Measurements from ENCODE around the gene OR6S1.

DNA sequence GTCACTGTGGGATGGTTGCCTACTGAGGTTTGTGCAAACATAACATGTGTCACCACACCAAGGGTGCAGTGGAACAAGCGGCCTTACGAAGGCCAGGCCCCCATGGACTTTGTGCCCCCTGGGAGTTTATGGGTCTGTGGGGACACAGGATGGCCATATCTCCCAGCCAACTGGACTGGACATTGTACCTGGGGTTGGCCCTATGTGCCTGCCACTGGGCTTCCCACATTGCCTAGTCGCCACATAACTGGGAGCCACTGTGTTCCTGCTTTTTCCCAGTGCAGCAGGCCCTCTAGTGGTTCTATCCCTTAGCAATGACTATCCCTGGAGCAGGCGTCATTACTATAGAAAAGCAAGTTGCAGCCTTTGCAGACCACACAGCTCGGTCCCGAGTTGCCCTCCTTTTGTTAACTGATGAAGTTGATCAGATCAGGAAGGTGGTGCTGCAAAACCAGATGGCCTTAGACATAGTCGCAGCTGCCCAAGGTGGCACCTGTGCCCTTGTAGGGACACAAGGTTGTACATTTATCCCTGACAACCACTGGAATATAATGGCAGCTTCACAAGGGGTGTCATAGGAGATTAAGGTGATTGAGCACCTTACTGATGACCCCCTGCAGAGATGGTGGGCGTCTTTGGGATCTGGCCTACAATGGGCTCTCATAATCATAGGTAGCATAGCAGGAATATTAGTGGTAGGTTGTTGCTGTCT is 35.1 kb downstream of the OR6S1 start:
- TF ChIP-seq ZNF8 (CRISPR knock-in tag; IDR thresholded peaks at IDR 0.05) (no peak), TOX (CRISPR knock-in tag; IDR thresholded peaks at IDR 0.05; ENCODE audit: borderline replicate concordance) (no peak), RARB (CRISPR knock-in tag; IDR thresholded peaks at IDR 0.05) (no peak), PATZ1 (CRISPR knock-in tag; IDR thresholded peaks at IDR 0.05; ENCODE audit: borderline replicate concordance) (no peak), SNAI2 (CRISPR knock-in tag; IDR thresholded peaks at IDR 0.05) (no peak), CSDC2 (CRISPR knock-in tag; IDR thresholded peaks at IDR 0.05) (no peak), BACH2 (CRISPR knock-in tag; IDR thresholded peaks at IDR 0.05; ENCODE audit: borderline replicate concordance) (no peak), ISL1 (CRISPR knock-in tag; IDR thresholded peaks at IDR 0.05) (no peak), ZC3H10 (CRISPR knock-in tag; IDR thresholded peaks at IDR 0.05) (no peak)
- TF ChIP-seq, protein P1, sequence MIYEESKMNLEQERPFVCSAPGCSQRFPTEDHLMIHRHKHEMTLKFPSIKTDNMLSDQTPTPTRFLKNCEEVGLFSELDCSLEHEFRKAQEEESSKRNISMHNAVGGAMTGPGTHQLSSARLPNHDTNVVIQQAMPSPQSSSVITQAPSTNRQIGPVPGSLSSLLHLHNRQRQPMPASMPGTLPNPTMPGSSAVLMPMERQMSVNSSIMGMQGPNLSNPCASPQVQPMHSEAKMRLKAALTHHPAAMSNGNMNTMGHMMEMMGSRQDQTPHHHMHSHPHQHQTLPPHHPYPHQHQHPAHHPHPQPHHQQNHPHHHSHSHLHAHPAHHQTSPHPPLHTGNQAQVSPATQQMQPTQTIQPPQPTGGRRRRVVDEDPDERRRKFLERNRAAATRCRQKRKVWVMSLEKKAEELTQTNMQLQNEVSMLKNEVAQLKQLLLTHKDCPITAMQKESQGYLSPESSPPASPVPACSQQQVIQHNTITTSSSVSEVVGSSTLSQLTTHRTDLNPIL (CRISPR knock-in tag; IDR thresholded peaks at IDR 0.05; ENCODE audit: low read depth), result no peak
- TF ChIP-seq, protein P2, sequence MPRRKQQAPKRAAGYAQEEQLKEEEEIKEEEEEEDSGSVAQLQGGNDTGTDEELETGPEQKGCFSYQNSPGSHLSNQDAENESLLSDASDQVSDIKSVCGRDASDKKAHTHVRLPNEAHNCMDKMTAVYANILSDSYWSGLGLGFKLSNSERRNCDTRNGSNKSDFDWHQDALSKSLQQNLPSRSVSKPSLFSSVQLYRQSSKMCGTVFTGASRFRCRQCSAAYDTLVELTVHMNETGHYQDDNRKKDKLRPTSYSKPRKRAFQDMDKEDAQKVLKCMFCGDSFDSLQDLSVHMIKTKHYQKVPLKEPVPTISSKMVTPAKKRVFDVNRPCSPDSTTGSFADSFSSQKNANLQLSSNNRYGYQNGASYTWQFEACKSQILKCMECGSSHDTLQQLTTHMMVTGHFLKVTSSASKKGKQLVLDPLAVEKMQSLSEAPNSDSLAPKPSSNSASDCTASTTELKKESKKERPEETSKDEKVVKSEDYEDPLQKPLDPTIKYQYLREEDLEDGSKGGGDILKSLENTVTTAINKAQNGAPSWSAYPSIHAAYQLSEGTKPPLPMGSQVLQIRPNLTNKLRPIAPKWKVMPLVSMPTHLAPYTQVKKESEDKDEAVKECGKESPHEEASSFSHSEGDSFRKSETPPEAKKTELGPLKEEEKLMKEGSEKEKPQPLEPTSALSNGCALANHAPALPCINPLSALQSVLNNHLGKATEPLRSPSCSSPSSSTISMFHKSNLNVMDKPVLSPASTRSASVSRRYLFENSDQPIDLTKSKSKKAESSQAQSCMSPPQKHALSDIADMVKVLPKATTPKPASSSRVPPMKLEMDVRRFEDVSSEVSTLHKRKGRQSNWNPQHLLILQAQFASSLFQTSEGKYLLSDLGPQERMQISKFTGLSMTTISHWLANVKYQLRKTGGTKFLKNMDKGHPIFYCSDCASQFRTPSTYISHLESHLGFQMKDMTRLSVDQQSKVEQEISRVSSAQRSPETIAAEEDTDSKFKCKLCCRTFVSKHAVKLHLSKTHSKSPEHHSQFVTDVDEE (CRISPR knock-in tag; IDR thresholded peaks at IDR 0.05), result no peak
